ENCODE data around the gene NTRK3.

NTRK3 gene

DNA sequence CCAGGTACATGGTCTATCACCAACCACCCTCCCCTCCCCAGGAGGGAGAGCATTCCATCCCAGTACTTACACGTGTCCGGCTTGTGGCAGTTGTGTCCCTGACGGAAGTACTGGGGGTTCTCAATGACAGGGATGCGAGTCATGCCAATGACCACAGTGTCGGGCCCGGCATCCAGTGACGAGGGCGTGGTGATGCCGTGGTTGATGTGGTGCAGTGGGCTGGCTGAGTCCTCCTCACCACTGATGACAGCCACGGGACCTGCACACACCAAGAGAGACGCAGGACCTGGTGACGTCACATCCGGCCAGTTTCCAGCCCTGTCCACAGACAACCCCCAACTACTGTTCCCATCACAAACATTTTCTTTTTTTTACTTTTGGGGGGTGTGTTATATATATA is 223.8 kb downstream of the NTRK3 start:
- H3K27ac ChIP-seq (ENCODE audit: insufficient read depth, low read length, poor library complexity, severe bottlenecking), result no peak overlapping the region
- no peak for DNase-seq
- H3K27me3 ChIP-seq (replicated peaks; ENCODE audit: control insufficient read depth, insufficient read depth, low read length, poor library complexity, severe bottlenecking), result no peaks in the 10 kb centered on the region
- no peaks in the 10 kb centered on the region for H3K4me1 ChIP-seq (ENCODE audit: control insufficient read depth, insufficient read depth, low read length, poor library complexity, severe bottlenecking)
- no peak overlapping the region for H3K4me3 ChIP-seq (ENCODE audit: insufficient read depth, low read depth, low read length, poor library complexity, severe bottlenecking)
- no peaks in the 10 kb centered on the region for H3K9me3 ChIP-seq (ENCODE audit: control insufficient read depth, low read length)
- no peaks in the 10 kb centered on the region for H3K36me3 ChIP-seq (ENCODE audit: control insufficient read depth, insufficient read depth, low read length)

DNA sequence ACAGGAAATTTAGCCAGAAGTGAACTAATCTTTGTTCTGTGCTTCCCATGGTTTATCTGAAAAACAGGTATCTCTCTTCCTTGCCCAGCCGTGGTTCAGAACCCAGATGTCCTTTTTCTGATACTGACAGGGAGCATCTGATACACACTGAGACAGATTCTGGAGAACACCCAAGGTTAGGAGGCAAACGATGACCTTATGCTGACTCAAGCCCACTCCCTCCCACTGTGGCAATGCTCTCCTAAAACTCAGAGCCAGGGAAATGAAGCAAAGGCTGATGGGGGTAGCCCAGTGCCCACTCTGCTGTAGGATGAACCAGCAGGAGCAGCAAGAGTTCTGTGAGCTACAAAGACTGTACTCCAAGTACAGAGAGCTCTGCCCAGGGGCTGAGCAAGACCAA is 225.1 kb downstream of the NTRK3 start:
- Histone ChIP-seq H3K27me3 (replicated peaks; ENCODE audit: control insufficient read depth, insufficient read depth, low read length, poor library complexity, severe bottlenecking) (no peaks in the 10 kb centered on the region), H3K36me3 (ENCODE audit: control insufficient read depth, insufficient read depth, low read length) (no peaks in the 10 kb centered on the region), H3K27ac (ENCODE audit: insufficient read depth, low read length, poor library complexity, severe bottlenecking) (no peak overlapping the region), H3K4me1 (ENCODE audit: control insufficient read depth, insufficient read depth, low read length, poor library complexity, severe bottlenecking) (no peaks in the 10 kb centered on the region), H3K4me3 (ENCODE audit: insufficient read depth, low read depth, low read length, poor library complexity, severe bottlenecking) (no peak overlapping the region), H3K9me3 (ENCODE audit: control insufficient read depth, low read length) (no peaks in the 10 kb centered on the region)
- no peak for DNase-seq

DNA sequence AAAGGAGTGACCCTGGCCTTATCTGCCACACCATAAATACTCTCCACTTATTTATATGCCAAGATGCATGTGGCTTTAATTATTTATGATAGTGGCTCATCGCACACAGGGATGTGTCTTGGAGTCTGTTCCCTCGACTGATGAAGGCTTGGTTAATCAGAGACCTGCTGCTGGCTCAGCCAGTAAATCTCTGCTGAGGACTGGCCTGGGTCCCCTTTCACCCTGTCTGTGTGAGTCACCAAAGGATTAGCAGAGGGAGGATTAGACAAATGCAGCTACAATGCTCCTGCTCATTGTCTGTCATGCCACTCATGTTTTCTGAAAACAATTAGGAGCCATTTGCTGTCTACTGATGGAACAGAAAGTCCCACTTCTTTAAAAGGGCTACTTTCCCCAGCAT is 226.8 kb downstream of the NTRK3 start:
- no peak overlapping the region for H3K4me3 ChIP-seq (ENCODE audit: insufficient read depth, low read depth, low read length, poor library complexity, severe bottlenecking)
- no peak for DNase-seq
- H3K4me1 ChIP-seq (ENCODE audit: control insufficient read depth, insufficient read depth, low read length, poor library complexity, severe bottlenecking), result no peaks in the 10 kb centered on the region
- H3K27me3 ChIP-seq (replicated peaks; ENCODE audit: control insufficient read depth, insufficient read depth, low read length, poor library complexity, severe bottlenecking), result no peaks in the 10 kb centered on the region
- no peaks in the 10 kb centered on the region for H3K9me3 ChIP-seq (ENCODE audit: control insufficient read depth, low read length)
- H3K27ac ChIP-seq (ENCODE audit: insufficient read depth, low read length, poor library complexity, severe bottlenecking), result no peak overlapping the region
- no peaks in the 10 kb centered on the region for H3K36me3 ChIP-seq (ENCODE audit: control insufficient read depth, insufficient read depth, low read length)

- Histone ChIP-seq H3K4me3 (ENCODE audit: insufficient read depth, low read depth, low read length, poor library complexity, severe bottlenecking) (no peak overlapping the region), H3K27ac (ENCODE audit: insufficient read depth, low read length, poor library complexity, severe bottlenecking) (no peak overlapping the region), H3K27me3 (replicated peaks; ENCODE audit: control insufficient read depth, insufficient read depth, low read length, poor library complexity, severe bottlenecking) (no peaks in the 10 kb centered on the region), H3K4me1 (ENCODE audit: control insufficient read depth, insufficient read depth, low read length, poor library complexity, severe bottlenecking) (no peaks in the 10 kb centered on the region), H3K9me3 (ENCODE audit: control insufficient read depth, low read length) (no peaks in the 10 kb centered on the region), H3K36me3 (ENCODE audit: control insufficient read depth, insufficient read depth, low read length) (no peaks in the 10 kb centered on the region)
- no peak for DNase-seq
Observed at GRCh38 chr15:88028024-88028423, 228.5 kb downstream of the NTRK3 start.

- H3K27ac ChIP-seq (ENCODE audit: insufficient read depth, low read length, poor library complexity, severe bottlenecking), result no peak overlapping the region
Observed at GRCh38 chr15:88023914-88024313, 232.6 kb downstream of the NTRK3 start.

DNA sequence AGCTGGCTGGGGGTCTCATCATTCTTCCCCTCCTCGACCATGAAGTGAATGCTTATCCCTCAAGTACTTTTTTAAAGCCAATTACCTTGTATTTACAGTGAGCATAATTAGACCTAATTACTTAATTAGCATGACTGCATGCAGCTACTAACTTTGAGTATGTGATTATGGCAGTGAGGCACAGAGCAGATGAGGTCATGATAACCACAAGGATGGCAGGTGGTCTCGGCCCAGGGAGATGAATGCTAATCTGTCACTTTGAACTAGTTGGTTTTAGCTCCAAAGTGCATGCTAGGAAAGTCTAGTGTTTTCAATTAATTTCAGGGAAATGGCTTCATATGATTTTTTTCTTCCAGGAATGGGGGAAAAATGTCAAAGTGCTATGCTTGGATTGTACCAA is 233.8 kb downstream of the NTRK3 start:
- H3K36me3 ChIP-seq (ENCODE audit: control insufficient read depth, insufficient read depth, low read length), result no peaks in the 10 kb centered on the region
- no peak overlapping the region for H3K27ac ChIP-seq (ENCODE audit: insufficient read depth, low read length, poor library complexity, severe bottlenecking)
- no peaks in the 10 kb centered on the region for H3K9me3 ChIP-seq (ENCODE audit: control insufficient read depth, low read length)
- no peak overlapping the region for H3K4me3 ChIP-seq (ENCODE audit: insufficient read depth, low read depth, low read length, poor library complexity, severe bottlenecking)
- no peaks in the 10 kb centered on the region for H3K27me3 ChIP-seq (replicated peaks; ENCODE audit: control insufficient read depth, insufficient read depth, low read length, poor library complexity, severe bottlenecking)
- no peak for DNase-seq
- no peaks in the 10 kb centered on the region for H3K4me1 ChIP-seq (ENCODE audit: control insufficient read depth, insufficient read depth, low read length, poor library complexity, severe bottlenecking)

More at GRCh38 chr15:88023914-88024313, 232.6 kb downstream of the NTRK3 start:
- Histone ChIP-seq H3K36me3 (ENCODE audit: control insufficient read depth, insufficient read depth, low read length) (no peaks in the 10 kb centered on the region), H3K4me3 (ENCODE audit: insufficient read depth, low read depth, low read length, poor library complexity, severe bottlenecking) (no peak overlapping the region), H3K4me1 (ENCODE audit: control insufficient read depth, insufficient read depth, low read length, poor library complexity, severe bottlenecking) (no peaks in the 10 kb centered on the region), H3K27me3 (replicated peaks; ENCODE audit: control insufficient read depth, insufficient read depth, low read length, poor library complexity, severe bottlenecking) (no peaks in the 10 kb centered on the region), H3K9me3 (ENCODE audit: control insufficient read depth, low read length) (no peaks in the 10 kb centered on the region)
- DNase-seq, result no peak

DNA sequence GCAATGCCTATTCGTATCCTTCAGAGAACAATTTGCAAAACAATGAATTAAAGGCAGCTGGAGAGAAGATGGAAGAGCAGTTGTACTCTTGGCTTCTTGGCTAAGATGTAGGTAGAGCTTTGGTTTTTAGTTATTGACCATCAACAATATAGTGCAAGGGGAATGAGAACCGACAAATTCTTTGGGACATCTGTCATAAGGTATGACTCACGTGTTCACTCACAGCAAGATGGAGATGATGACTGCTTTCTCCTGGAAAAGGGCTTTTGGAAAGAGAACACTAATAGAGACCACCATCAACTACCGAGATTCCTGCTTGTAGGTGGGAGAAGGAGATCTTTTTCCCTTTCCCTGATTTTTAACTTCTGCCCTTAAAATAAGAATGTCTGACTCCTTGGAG is 234.9 kb downstream of the NTRK3 start:
- no peak for DNase-seq
- Histone ChIP-seq H3K4me3 (ENCODE audit: insufficient read depth, low read depth, low read length, poor library complexity, severe bottlenecking) (no peak overlapping the region), H3K4me1 (ENCODE audit: control insufficient read depth, insufficient read depth, low read length, poor library complexity, severe bottlenecking) (no peaks in the 10 kb centered on the region), H3K36me3 (ENCODE audit: control insufficient read depth, insufficient read depth, low read length) (no peaks in the 10 kb centered on the region), H3K9me3 (ENCODE audit: control insufficient read depth, low read length) (no peaks in the 10 kb centered on the region), H3K27ac (ENCODE audit: insufficient read depth, low read length, poor library complexity, severe bottlenecking) (no peak overlapping the region), H3K27me3 (replicated peaks; ENCODE audit: control insufficient read depth, insufficient read depth, low read length, poor library complexity, severe bottlenecking) (no peaks in the 10 kb centered on the region)

GRCh38 chr15:88020806-88021205 is 235.7 kb downstream of the NTRK3 start:
- no peaks in the 10 kb centered on the region for H3K4me1 ChIP-seq (ENCODE audit: control insufficient read depth, insufficient read depth, low read length, poor library complexity, severe bottlenecking)
- no peak for DNase-seq
- H3K27ac ChIP-seq (ENCODE audit: insufficient read depth, low read length, poor library complexity, severe bottlenecking), result no peak overlapping the region
- H3K27me3 ChIP-seq (replicated peaks; ENCODE audit: control insufficient read depth, insufficient read depth, low read length, poor library complexity, severe bottlenecking), result no peaks in the 10 kb centered on the region
- H3K9me3 ChIP-seq (ENCODE audit: control insufficient read depth, low read length), result no peaks in the 10 kb centered on the region
- H3K36me3 ChIP-seq (ENCODE audit: control insufficient read depth, insufficient read depth, low read length), result no peaks in the 10 kb centered on the region
- H3K4me3 ChIP-seq (ENCODE audit: insufficient read depth, low read depth, low read length, poor library complexity, severe bottlenecking), result no peak overlapping the region

GRCh38 chr15:88019656-88020055 is 236.9 kb downstream of the NTRK3 start:
- Histone ChIP-seq H3K27ac (ENCODE audit: insufficient read depth, low read length, poor library complexity, severe bottlenecking) (no peak overlapping the region), H3K27me3 (replicated peaks; ENCODE audit: control insufficient read depth, insufficient read depth, low read length, poor library complexity, severe bottlenecking) (no peaks in the 10 kb centered on the region), H3K9me3 (ENCODE audit: control insufficient read depth, low read length) (no peaks in the 10 kb centered on the region), H3K4me3 (ENCODE audit: insufficient read depth, low read depth, low read length, poor library complexity, severe bottlenecking) (no peak overlapping the region), H3K36me3 (ENCODE audit: control insufficient read depth, insufficient read depth, low read length) (no peaks in the 10 kb centered on the region), H3K4me1 (ENCODE audit: control insufficient read depth, insufficient read depth, low read length, poor library complexity, severe bottlenecking) (no peaks in the 10 kb centered on the region)
- DNase-seq, result no peak

DNA sequence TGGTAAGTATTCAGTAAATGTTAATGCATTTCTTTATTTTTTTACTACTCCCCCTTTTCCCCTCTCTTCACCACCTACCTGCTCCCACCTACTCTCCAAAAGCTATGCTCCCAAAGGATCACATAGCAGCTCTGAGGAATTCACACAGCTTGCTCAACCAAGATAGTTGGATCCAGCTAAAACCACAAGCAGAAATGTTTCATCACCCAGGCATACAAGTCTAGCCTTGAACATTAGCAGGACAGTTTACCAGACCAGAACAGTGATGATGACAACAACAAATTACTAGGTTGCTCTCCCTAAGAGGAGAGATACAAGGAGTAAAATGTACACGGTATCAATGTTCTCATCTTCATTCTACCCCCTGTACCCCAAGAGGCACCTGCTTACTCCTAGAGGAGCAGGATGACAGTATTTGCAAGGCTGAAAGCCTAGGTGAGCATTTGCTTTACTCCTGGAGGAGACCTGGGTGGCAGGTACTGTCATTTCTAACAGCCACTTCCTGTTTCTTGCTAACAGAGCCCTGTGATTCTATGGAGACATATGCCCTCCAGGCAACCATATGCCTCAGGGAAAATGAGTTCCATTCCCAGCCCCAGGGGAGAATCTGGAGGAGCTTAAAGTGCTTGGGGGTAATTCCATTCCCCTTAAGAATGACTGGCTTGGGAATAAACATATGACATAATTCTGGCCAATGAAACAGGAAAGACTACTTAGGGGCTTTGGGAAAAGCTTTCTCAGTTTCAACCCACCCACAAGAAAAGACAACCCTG is 237.5 kb downstream of the NTRK3 start:
- H3K27ac ChIP-seq (ENCODE audit: insufficient read depth, low read length, poor library complexity, severe bottlenecking), result no peak overlapping the region
- no peaks in the 10 kb centered on the region for H3K4me1 ChIP-seq (ENCODE audit: control insufficient read depth, insufficient read depth, low read length, poor library complexity, severe bottlenecking)
- no peak overlapping the region for H3K4me3 ChIP-seq (ENCODE audit: insufficient read depth, low read depth, low read length, poor library complexity, severe bottlenecking)
- no peaks in the 10 kb centered on the region for H3K27me3 ChIP-seq (replicated peaks; ENCODE audit: control insufficient read depth, insufficient read depth, low read length, poor library complexity, severe bottlenecking)
- no peak for DNase-seq
- no peaks in the 10 kb centered on the region for H3K9me3 ChIP-seq (ENCODE audit: control insufficient read depth, low read length)
- no peaks in the 10 kb centered on the region for H3K36me3 ChIP-seq (ENCODE audit: control insufficient read depth, insufficient read depth, low read length)
